GM15510 (cell line): ENCODE results near the gene TSGA10IP.

Experiments
- POLR2A ChIP-seq: IDR thresholded peaks from 3 replicates; pipeline ENCODE4 v1.6.1; 2011; ENCODE audit warnings: borderline replicate concordance; ENCODE audit not compliant: insufficient read length; ENCODE audit errors: extremely low read depth

Gene TSGA10IP

DNA sequence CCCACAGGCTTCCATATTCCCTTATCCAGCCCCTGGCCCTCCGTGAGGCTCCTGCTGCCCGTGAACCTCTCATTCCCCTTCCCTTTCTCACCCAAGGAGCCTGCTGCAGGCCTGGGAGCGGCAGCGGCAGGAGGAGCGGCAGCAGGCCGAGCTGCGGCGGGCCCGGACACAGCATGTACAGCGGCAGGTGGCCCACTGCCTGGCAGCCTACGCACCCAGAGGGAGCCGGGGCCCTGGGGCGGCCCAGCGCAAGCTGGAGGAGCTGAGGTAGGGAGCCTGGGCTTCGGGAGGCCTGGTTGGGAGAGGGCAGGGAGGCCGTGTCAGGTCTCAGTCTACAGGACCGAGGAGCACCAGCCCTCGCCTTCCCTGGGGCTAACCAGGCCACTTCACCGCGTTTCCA is 8.2 kb downstream of the TSGA10IP start:
- TF ChIP-seq POLR2A = no peak

DNA sequence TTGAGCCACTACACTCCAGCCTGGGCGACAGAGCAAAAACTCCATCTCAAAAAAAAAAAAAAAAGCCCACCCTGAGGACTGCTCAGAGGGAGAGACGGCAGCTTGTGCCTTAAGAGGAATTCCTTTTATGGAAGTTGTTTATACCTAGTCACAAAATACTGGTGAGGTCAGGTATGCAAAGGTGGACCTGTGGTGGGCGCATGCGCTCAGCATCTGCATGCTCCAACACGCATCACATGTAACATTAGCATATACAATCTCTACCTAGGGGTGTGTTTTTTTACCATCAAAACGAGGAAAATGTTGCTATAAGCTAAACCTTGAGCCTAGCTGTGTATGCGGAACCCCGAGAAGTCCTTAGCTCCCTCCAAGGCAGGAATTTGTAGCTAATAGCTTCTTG is 9.5 kb downstream of the TSGA10IP start:
- no peak for TF ChIP-seq POLR2A

DNA sequence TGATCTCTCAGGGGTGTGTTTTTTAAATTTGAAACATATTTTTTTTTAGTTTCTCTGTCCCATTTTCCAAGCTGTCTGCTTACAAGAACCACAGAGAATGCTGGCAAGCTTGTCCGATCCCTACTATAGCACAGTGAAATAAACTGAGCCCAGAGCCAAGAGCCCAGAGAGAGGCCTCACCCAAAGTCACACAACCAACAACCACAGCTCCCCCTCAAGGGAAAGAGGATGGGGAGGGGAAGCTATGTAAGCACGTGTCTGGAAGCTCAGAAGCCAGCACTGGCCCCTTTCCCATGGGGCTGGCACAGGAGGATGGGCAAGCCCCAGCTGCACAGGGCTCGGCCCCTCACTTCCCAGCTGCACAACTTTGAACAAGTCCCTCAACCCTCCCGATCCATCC is 13.0 kb downstream of the TSGA10IP start:
- no peak for TF ChIP-seq POLR2A

DNA sequence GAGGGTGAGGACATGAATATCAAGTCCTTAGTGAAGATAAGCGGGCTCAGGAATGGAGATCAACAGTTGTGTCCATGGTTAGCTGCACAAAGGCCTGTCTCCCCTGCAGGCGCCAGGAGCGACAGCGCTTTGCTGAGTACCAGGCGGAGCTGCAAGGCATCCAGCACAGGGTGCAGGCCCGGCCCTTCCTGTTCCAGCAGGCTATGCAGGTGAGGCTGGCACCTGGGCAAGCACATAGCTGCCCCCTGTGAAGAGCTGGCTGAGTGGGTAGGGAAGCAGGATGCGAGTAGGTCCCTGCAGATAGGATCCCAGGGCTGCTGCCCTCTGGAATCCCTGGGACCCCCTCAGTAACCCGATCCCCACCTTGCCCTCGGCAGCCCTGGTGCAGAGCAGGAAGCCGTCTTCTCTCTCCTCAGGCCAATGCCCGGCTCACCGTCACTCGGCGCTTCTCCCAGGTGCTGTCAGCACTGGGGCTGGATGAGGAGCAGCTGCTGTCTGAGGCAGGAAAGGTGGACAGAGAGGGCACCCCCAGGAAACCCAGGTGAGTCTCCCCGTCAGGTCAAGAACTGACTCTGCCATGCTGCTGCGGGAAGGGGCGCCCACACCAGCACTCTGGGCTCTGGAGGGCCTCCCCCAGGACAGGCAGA is 13.6 kb downstream of the TSGA10IP start:
- no peak for TF ChIP-seq POLR2A

DNA sequence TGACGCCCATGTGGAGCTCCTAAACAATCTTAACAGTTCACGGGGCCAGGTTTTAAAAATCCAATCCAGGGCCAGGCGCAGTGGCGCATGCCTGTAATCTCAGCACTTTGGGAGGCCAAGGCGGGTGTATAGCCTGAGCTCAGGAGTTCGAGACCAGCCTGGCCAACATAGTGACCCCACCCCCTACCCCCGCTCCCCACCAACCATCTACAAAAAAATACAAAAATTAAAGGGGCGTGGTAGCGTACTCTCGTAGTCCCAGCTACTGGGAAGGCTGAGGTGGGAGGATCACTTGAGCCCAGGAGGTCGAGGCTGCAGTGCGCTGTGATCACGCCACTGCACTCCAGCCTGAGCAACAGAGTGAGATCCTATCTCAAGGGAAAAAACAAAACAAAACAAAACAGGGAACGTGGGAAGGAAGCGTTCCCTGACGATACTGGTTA is 15.6 kb downstream of the TSGA10IP start:
- TF ChIP-seq POLR2A = no peak

DNA sequence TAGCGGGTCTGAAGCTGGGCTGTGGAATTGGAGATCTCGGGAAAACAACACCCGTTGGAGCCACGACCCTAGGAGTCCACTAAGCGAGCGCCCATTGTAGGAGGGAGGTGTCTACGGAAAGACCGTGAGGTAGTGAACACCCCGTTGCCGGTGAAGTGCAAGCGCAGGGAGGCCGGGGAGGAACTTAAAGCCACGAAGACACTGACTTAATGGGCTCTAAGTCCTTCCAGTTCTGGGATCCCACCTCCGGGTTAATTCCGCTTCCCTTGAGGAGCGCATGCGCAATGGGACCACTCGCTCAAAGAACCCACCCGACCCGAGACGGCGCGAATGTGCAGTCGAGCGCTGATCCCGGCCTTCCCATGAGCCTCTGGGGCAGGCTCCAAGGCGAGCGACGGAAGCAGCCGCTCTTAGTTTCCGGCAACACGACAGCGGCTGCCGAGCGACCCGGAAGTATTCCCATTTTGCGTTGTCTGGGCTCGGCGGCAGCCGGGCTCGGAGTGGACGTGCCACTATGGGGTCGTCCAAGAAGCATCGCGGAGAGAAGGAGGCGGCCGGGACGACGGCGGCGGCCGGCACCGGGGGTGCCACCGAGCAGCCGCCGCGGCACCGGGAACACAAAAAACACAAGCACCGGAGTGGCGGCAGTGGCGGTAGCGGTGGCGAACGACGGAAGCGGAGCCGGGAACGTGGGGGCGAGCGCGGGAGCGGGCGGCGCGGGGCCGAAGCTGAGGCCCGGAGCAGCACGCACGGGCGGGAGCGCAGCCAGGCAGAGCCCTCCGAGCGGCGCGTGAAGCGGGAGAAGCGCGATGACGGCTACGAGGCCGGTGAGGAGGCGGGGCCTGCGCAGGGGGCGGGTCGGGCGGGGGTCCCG is 16.2 kb downstream of the TSGA10IP start, which contains the start of gene SART1:
Gene SART1, plus strand, starts transcription at position 468 of the 874 bp plus-strand sequence. Its CDS starts 47 bp downstream, at position 515.
- TF ChIP-seq POLR2A = peak; percentile 91

DNA sequence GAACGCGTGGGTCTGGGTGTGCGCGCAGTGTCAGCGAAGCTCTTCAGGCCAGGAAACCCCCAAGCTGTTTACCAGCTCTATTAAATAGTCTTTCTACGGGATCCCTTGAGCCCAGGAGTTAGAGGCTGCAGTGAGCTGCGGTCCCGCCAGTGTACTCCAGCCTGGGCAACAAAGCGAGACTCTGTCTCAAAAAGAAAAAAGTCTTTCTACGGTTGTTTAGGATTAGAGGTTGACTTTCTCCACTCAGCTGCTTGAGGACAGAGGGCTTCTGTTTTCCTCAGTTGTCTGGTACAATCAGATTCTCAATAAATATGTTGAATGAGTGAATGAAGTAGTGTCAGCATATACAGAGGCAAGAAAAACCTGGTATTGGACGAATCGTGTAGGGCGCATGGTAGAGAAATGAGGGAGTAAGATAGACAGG is 16.9 kb downstream of the TSGA10IP start:
- TF ChIP-seq POLR2A = no peak

DNA sequence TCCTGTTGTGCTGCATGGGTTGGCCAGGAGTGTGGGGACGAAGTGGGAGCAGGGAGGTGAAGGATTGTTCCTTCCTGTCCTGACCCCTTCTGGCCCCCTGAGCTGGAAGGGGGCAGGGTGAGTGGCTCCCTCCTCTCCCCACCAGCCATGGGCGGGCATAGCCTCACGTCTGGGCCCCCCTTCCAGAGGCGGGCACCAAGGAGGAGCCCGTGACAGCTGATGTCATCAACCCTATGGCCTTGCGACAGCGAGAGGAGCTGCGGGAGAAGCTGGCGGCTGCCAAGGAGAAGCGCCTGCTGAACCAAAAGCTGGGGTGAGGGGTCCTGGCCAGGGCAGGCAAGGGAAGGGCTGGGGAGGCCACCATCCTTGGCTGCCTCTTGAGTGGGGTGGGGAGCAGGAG is 19.6 kb downstream of the TSGA10IP start:
- no peak for TF ChIP-seq POLR2A

DNA sequence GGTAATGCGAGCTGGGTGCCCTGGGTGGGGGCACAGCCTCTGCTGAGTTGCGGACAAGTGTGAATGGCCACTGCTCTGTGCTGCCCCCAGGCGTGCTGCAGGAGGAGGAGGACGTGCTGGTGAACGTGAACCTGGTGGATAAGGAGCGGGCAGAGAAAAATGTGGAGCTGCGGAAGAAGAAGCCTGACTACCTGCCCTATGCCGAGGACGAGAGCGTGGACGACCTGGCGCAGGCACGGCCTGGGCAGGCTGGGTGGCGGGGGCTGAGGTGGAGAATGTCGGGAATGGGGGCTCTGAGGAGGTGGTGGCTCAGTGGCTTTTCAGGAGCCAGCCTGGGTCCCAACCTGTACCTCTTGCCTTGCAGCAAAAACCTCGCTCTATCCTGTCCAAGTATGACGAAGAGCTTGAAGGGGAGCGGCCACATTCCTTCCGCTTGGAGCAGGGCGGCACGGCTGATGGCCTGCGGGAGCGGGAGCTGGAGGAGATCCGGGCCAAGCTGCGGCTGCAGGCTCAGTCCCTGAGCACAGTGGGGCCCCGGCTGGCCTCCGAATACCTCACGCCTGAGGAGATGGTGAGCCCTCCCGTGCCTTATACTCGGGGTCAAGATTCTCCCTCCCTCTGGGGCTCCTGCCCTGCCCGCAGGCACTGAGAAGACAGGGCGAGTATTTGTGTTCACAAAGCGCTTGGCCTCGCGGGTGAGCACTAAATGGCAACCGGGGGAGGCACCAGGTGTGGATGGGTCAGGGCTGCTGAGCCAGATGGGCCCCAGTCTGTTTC is 20.9 kb downstream of the TSGA10IP start:
- no peak for TF ChIP-seq POLR2A

DNA sequence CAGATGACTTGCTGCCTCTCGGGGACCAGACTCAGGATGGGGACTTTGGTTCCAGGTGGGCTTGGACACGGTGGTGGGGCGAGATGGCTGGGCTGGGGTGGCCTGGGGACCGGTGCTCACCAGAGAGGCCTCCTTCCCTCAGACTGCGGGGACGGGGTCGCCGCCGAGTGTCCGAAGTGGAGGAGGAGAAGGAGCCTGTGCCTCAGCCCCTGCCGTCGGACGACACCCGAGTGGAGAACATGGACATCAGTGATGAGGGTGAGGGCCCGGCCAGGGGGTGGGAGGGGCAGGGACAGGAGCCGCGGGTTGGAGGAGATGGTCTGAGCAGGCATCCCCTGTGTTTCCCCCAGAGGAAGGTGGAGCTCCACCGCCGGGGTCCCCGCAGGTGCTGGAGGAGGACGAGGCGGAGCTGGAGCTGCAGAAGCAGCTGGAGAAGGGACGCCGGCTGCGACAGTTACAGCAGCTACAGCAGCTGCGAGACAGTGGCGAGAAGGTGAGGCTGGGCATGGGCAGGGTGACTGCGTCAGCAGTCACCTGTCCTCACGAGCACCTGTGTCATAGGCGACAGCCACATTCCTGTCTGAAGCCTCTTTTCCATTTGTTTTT is 22.2 kb downstream of the TSGA10IP start:
- no peak for TF ChIP-seq POLR2A

DNA sequence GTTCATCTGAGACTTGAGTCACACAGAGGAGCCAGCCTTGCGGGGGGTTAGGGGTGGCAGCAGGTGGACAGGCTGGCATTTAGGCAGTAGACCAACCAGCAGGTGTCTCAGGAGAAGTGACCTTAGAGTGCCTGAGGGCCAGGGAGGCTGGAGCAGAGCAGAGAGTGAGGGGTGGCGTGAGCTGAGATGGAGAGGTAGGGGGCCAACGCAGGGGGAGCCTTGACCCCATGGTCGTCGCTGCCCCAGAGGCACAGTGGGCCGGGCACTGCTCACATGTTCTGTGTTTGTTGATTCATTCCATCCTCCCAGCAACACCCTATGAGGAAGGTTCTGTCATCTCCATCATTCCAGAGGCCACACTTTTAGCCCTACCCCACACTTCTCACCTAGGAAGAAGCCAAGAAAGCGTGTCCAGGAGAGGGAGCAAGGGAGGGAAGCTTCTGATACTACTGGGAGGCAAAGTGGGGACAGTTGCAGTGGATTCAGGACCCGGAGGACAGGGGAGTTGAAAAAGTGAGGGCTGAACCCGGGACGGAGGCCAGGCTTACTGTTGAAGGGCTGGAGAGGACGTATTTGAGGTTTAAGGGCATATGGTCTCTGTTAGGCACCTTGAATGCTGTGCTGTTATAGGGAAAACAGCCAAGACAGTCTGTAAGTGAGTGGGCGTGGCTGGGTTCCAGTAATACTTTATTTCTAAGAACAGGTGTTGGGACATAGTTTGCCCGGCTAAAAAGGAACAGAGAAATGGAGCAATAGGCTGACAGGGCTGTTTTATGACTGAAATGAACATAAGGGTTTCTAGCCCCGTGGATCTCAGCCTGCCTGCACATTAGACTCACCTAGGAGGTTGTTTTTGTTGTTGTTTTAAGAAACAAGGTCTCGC is 23.6 kb downstream of the TSGA10IP start:
- TF ChIP-seq POLR2A = no peak

DNA sequence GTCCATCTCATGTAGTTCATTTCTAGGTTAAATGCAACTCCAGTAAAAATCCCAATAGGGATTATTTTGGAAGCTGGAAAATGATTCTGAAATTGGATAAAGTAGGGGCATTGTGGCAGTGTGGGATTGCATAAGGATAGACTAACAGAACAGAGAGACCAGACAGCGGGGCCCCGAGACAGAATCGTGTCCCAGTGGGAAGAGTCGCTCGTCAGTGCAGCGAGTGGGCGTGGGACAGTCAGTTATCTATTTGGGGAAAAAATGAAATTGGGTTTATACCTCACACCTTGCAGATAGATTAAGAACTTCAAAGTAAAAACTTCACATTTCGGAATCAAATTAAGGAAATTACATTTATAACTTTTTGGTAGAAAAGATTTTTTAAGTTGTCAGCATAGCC is 26.8 kb downstream of the TSGA10IP start:
- TF ChIP-seq POLR2A = no peak

DNA sequence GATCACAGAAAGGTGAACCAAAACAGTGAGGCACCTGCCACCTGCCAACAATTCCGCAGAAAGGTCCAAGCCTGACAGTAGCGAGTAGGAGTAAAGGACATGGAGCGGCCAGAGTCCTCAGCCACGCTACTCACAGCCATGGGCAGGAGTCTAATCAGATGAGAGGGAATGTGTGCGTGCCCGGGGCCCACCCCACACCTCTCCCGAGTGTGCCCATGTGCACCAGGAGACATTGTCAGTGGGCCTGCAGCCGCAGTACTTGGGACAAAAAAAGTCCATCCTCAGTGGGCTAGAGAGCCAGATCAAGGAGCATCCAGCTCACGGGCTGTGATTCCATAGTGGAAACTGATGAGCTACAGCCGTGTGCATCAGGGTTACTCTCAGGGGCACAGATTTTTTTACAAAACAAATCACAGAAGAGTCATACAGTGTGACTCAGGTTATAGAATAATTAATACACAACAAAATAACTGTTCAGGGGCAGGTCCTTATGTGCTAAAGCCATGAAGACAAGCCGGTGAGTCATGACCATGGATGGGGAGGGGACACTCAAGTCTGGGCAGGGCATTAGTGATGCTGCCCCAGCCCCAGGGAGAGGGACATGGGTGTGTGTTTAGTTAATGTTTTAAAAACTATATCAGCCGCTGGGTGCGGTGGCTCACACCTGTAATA is 28.3 kb downstream of the TSGA10IP start:
- TF ChIP-seq POLR2A = no peak
